Astrocyte (in vitro differentiated cells and primary cell): ENCODE results near the gene TMED10.

Experiments
- EZH2 ChIP-seq: IDR thresholded peaks from 2 replicates; pipeline ENCODE4 v1.6.1; 2012; ENCODE audit warnings: mild to moderate bottlenecking, low read length, inconsistent platforms; ENCODE audit not compliant: insufficient read depth
- TF ChIP-seq, protein P1 (sequence below): IDR thresholded peaks from 2 replicates; pipeline ENCODE4 v1.5.1; 2011; ENCODE audit warnings: low read depth, mild to moderate bottlenecking, inconsistent platforms, low read length, moderate library complexity; ENCODE audit not compliant: insufficient read depth

GRCh38 chr14:75083271-75083670, 93.1 kb downstream of the TMED10 start:
- TF ChIP-seq, protein P1, sequence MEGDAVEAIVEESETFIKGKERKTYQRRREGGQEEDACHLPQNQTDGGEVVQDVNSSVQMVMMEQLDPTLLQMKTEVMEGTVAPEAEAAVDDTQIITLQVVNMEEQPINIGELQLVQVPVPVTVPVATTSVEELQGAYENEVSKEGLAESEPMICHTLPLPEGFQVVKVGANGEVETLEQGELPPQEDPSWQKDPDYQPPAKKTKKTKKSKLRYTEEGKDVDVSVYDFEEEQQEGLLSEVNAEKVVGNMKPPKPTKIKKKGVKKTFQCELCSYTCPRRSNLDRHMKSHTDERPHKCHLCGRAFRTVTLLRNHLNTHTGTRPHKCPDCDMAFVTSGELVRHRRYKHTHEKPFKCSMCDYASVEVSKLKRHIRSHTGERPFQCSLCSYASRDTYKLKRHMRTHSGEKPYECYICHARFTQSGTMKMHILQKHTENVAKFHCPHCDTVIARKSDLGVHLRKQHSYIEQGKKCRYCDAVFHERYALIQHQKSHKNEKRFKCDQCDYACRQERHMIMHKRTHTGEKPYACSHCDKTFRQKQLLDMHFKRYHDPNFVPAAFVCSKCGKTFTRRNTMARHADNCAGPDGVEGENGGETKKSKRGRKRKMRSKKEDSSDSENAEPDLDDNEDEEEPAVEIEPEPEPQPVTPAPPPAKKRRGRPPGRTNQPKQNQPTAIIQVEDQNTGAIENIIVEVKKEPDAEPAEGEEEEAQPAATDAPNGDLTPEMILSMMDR: no peak
- no peak for TF ChIP-seq EZH2
